HG03039 (cell line): ENCODE results near the gene PPTC7.
"Not testable (repeated sequence)": the region's sequence is repeated elsewhere in the genome, so short reads cannot be mapped to it uniquely, and the experiment has no call there.

Source experiments
- ATAC-seq: cut with Tn5 transposase; IDR thresholded peaks from one replicate; pipeline ENCODE4 v1.9.1; 2021; ENCODE audit warnings: mild to moderate bottlenecking, moderate library complexity; ENCODE audit not compliant: unreplicated experiment

PPTC7 gene

GRCh38 chr12:110583137-110584059 is at the start of gene PPTC7:
PPTC7 (minus strand) TSS chr12:110583318; CDS start chr12:110583031, 287 bp downstream.
- peak; percentile 82 for ATAC-seq

GRCh38 chr12:110627500-110628195 is 44.5 kb upstream of the PPTC7 start:
- no peak for ATAC-seq

GRCh38 chr12:110622582-110622981 is 39.5 kb upstream of the PPTC7 start:
- no peak for ATAC-seq

- peak; percentile 51 for ATAC-seq
These were observed 36.4 kb upstream of the PPTC7 start for GRCh38 chr12:110619534-110619953.

- no peak for ATAC-seq
These were observed 33.5 kb upstream of the PPTC7 start for GRCh38 chr12:110616471-110617115.

- ATAC-seq, result no peak
These were observed 32.1 kb upstream of the PPTC7 start for GRCh38 chr12:110615171-110615570.

GRCh38 chr12:110613771-110614684 is 30.9 kb upstream of the PPTC7 start, which contains the start of gene TCTN1:
TCTN1 (plus strand) TSS chr12:110614129; CDS start chr12:110614183, 54 bp downstream.
- ATAC-seq, result peak; percentile 84

GRCh38 chr12:110613071-110613770 is 30.1 kb upstream of the PPTC7 start:
- no peak for ATAC-seq

- no peak for ATAC-seq
These were observed 23.1 kb upstream of the PPTC7 start for GRCh38 chr12:110606253-110606611.

GRCh38 chr12:110602085-110602814 is 19.1 kb upstream of the PPTC7 start:
- ATAC-seq, result not testable (repeated sequence)

GRCh38 chr12:110600254-110600653 is 17.1 kb upstream of the PPTC7 start:
- no peak for ATAC-seq

- ATAC-seq, result no peak
These were observed 16.2 kb upstream of the PPTC7 start for GRCh38 chr12:110599334-110599733.

GRCh38 chr12:110597885-110598284 is 14.8 kb upstream of the PPTC7 start:
- no peak for ATAC-seq

GRCh38 chr12:110592919-110593318 is 9.8 kb upstream of the PPTC7 start:
- not testable (repeated sequence) for ATAC-seq

GRCh38 chr12:110592078-110592477 is 9.0 kb upstream of the PPTC7 start:
- ATAC-seq, result no peak

GRCh38 chr12:110591451-110592051 is 8.4 kb upstream of the PPTC7 start:
- no peak for ATAC-seq

- ATAC-seq, result no peak
These were observed 7.7 kb upstream of the PPTC7 start for GRCh38 chr12:110590806-110591326.

- no peak for ATAC-seq
These were observed 6.9 kb upstream of the PPTC7 start for GRCh38 chr12:110590059-110590458.
